Measurements from ENCODE around the gene TRH. TPM values are rescaled to one million over a fixed set of nuclear protein-coding genes. Genes with fewer than 3 reads are reported as not detected.
A peak's percentile ranks its signal among the peaks of the same experiment; 100 is the strongest.

The TRH gene
- total RNA-seq, 1 donor from 2014 or later: not detected

DNA sequence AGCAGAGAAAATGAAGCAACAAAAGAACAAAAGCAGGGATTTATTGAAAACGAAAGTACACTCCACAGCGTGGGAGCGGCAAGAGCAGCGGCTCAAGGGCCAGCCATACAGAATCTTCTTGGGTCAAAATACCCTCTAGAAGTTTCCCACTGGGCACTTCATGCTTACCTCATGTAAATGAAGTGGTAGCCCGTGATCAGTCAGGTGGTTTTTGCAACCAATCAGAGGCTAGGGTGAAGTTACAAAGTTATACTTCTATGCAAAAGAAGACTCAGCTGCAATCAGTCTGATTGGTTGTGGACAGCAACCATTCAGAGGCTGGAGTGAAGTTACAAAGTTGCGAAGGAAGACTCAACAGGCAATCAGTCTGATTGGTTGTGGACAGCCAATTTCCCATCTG lies 37.8 kb upstream of the TRH start:
- H3K9me3 ChIP-seq: no peaks in the 10 kb centered on the region
- intact Hi-C loops (cut with DNase I): loop anchor here (10.0 kb wide), 1 partner anchor 302 kb away; no protein-coding TSS in a partner anchor
- H3K27ac ChIP-seq: peak overlapping the region; percentile 38
- H3K27me3 ChIP-seq: no peaks in the 10 kb centered on the region
- DNase-seq (no peak), ATAC-seq (peak; percentile 74)
- H3K4me1 ChIP-seq: no peaks in the 10 kb centered on the region
- H3K36me3 ChIP-seq: no peaks in the 10 kb centered on the region
- peak overlapping the region; percentile 44 for H3K4me3 ChIP-seq
- TF ChIP-seq, protein P1, sequence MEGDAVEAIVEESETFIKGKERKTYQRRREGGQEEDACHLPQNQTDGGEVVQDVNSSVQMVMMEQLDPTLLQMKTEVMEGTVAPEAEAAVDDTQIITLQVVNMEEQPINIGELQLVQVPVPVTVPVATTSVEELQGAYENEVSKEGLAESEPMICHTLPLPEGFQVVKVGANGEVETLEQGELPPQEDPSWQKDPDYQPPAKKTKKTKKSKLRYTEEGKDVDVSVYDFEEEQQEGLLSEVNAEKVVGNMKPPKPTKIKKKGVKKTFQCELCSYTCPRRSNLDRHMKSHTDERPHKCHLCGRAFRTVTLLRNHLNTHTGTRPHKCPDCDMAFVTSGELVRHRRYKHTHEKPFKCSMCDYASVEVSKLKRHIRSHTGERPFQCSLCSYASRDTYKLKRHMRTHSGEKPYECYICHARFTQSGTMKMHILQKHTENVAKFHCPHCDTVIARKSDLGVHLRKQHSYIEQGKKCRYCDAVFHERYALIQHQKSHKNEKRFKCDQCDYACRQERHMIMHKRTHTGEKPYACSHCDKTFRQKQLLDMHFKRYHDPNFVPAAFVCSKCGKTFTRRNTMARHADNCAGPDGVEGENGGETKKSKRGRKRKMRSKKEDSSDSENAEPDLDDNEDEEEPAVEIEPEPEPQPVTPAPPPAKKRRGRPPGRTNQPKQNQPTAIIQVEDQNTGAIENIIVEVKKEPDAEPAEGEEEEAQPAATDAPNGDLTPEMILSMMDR (IDR thresholded peaks at IDR 0.05): no peak

DNA sequence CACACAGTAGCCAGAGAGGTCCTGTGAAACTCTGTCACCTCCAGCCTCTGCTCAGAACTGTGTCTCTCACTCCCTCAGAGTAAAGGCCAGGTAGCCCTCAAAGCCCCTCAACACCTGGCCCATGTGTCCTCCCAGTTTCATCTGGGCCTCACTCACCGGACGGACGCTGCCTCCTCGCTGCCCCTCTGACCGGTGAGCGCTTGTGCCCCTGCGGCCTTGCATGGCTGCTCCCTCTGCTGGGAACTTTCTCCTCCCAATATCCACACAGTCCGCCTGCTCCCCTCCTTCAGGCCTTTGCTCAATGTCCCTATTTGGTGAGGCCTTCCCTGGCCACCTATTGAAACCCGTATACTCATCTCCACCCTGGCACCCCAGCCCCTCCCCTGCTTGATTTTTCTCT lies 36.8 kb upstream of the TRH start:
- no peaks in the 10 kb centered on the region for H3K9me3 ChIP-seq
- DNase-seq: no peak
- intact Hi-C loops (cut with DNase I): loop anchor here (10.0 kb wide), 1 partner anchor 303 kb away; no protein-coding TSS in a partner anchor
- no peaks in the 10 kb centered on the region for H3K27me3 ChIP-seq
- H3K36me3 ChIP-seq: no peaks in the 10 kb centered on the region
- TF ChIP-seq, protein P1 (IDR thresholded peaks at IDR 0.05): no peak
- ATAC-seq: no peak
- no peaks in the 10 kb centered on the region for H3K4me1 ChIP-seq
- H3K4me3 ChIP-seq: no peak overlapping the region
- H3K27ac ChIP-seq: no peak overlapping the region

DNA sequence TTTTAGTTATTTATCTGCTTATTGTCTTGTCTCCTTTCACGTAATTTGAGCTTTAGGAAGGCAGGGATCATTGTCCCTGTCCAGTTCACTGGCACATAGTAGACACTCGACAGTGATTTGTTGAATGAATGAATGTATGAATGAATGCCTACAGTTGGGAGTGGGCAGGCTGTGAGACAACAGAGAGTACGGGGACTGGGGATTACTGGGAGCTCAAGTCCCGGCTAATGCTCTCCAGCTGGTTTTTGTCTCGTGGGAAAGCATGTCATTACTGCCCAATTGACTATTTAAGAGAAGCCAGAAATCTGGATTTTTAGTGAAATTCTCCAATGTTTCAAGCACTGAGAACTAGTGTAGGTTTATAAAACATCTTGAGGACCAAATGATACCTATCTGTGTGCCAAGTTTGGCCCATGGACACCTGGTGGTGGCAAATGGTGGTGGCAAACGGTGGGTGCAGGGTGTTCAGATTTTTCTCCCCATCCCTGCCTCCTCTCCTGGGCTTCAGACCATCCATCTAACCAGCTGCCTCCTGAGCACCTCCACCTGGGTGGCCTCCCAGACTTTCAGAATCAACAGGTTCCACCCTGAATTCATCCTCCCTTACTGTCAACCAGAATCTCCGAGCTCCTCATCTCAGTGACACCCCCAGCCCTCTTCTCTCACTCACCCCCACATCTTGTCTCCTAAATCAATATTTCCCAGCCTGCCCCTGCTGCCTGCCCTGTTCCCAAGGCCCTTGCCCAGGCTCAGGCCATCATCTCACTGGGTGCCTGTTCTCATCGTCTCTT lies 36.2 kb upstream of the TRH start:
- TF ChIP-seq, protein P1 (IDR thresholded peaks at IDR 0.05): no peak
- H3K27me3 ChIP-seq: no peaks in the 10 kb centered on the region
- ATAC-seq: no peak
- no peaks in the 10 kb centered on the region for H3K36me3 ChIP-seq
- intact Hi-C loops (cut with DNase I): loop anchor here (10.0 kb wide), 1 partner anchor 304 kb away; no protein-coding TSS in a partner anchor
- DNase-seq: no peak
- no peaks in the 10 kb centered on the region for H3K4me1 ChIP-seq
- H3K27ac ChIP-seq: no peak overlapping the region
- no peaks in the 10 kb centered on the region for H3K9me3 ChIP-seq
- no peak overlapping the region for H3K4me3 ChIP-seq

DNA sequence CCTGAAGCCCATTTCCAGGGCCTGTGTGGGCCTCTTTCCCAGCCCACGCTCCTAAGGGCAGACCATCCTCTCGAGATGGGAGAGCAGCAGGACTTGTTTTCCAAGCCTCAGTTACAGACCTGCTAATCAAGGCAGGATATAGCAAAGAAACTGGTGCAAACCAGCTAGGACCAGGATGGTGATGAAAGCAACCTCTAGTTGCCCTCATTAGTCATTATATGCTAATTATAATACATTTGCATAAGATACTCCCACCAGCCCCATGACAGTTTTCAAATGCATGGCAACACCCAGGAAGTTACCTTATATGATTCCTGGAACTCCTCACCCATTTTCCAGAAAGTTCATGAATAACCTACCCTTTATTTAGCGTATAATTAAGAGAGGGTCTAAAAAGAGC lies 34.4 kb upstream of the TRH start:
- H3K9me3 ChIP-seq: no peaks in the 10 kb centered on the region
- no peak overlapping the region for H3K4me3 ChIP-seq
- no peaks in the 10 kb centered on the region for H3K36me3 ChIP-seq
- TF ChIP-seq, protein P1 (IDR thresholded peaks at IDR 0.05): no peak
- ATAC-seq (no peak), DNase-seq (no peak)
- no peaks in the 10 kb centered on the region for H3K4me1 ChIP-seq
- intact Hi-C loops (cut with DNase I): loop anchor here (10.0 kb wide), 1 partner anchor 155 kb away; no protein-coding TSS in a partner anchor
- H3K27me3 ChIP-seq: no peaks in the 10 kb centered on the region
- no peak overlapping the region for H3K27ac ChIP-seq

DNA sequence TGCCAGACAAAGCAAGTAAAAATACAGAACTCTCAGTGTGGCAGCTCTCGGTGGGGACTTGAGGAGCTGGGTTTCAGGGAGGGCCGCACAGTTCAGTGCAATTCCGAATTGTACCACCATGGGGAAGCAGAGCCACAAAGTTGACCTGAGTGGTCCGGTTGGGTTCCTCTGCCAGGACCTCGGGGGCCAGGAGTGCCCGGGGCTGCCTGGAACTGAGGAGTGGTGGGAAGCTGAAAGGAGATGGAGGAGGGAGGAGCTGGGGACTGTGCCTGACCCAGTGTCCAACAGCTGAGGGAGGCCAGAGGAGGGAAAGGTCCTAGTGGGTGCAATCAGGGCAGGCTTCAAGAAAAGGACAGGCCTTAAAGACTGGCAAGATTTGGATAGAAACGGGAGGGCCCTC lies 32.2 kb upstream of the TRH start:
- H3K4me1 ChIP-seq: no peaks in the 10 kb centered on the region
- no peak overlapping the region for H3K4me3 ChIP-seq
- TF ChIP-seq, protein P1 (IDR thresholded peaks at IDR 0.05): peak; percentile 77
- intact Hi-C loops (cut with DNase I): loop anchor here (10.0 kb wide), 1 partner anchor 153 kb away; no protein-coding TSS in a partner anchor
- peak; percentile 94 for ATAC-seq
- H3K27ac ChIP-seq: no peak overlapping the region
- H3K27me3 ChIP-seq: no peaks in the 10 kb centered on the region
- H3K9me3 ChIP-seq: no peaks in the 10 kb centered on the region
- DNase-seq: peak; percentile 72
- no peaks in the 10 kb centered on the region for H3K36me3 ChIP-seq
